ENCODE data around the gene TMEM108. TPM values are rescaled to one million over a fixed set of nuclear protein-coding genes. Genes with fewer than 3 reads are reported as not detected.

The TMEM108 gene
- polyA plus RNA-seq, 4 donors: 1.7 to 4.0 (median 2.6) TPM

GRCh38 chr3:133209871-133210550 is 171.8 kb downstream of the TMEM108 start:
- DNase-seq (ENCODE audit: low read depth in 4 of 4, low spot score in 2 of 4): no peak

GRCh38 chr3:133210656-133211055 is 172.5 kb downstream of the TMEM108 start:
- DNase-seq (ENCODE audit: low read depth in 4 of 4, low spot score in 2 of 4): no peak

DNA sequence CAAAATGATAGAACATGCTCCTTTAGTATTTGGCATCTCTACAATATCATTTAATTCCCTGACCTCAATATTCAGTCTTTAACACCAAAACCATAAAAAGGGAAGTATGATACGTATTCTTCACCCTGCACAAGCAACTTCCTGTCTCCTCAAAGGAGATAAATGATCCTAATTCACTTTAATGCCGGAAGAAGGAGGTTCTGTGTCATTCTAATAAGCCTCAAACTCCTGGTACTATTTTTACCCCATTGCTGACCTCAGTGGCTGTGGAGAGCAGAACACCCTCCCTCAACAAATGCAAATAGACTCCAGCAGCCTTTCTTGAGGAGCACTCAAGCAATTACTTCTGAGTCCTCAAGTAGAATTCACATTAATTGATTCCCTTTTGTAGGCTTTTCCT is 173.3 kb downstream of the TMEM108 start:
- DNase-seq (ENCODE audit: low read depth in 4 of 4, low spot score in 2 of 4): no peak

DNA sequence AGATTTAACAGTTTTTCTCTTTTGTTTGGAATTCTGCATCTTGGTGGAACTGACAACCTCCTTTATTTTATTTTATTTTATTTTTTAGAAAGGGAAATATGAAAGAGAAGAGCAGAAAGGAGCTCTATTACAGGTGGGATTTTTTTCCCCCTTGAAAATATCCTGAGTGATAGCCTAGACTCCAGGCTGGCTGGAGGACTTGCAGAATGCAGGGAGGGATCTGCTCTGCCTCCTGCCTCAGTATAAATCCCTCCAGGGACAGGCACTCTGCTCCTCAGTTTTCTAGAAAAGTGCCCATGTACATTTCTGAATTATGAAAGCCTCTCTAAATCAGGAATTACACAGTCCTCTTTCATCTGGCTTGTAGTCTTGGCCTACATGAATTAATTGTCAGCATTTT is 173.7 kb downstream of the TMEM108 start:
- DNase-seq (ENCODE audit: low read depth in 4 of 4, low spot score in 2 of 4): no peak

GRCh38 chr3:133213937-133214336 is 175.7 kb downstream of the TMEM108 start:
- DNase-seq (ENCODE audit: low read depth in 4 of 4, low spot score in 2 of 4): no peak

GRCh38 chr3:133227813-133228212 is 189.6 kb downstream of the TMEM108 start:
- DNase-seq (ENCODE audit: low read depth in 4 of 4, low spot score in 2 of 4): no peak

GRCh38 chr3:133230195-133230594 is 192.0 kb downstream of the TMEM108 start:
- no peak for DNase-seq (ENCODE audit: low read depth in 4 of 4, low spot score in 2 of 4)

DNA sequence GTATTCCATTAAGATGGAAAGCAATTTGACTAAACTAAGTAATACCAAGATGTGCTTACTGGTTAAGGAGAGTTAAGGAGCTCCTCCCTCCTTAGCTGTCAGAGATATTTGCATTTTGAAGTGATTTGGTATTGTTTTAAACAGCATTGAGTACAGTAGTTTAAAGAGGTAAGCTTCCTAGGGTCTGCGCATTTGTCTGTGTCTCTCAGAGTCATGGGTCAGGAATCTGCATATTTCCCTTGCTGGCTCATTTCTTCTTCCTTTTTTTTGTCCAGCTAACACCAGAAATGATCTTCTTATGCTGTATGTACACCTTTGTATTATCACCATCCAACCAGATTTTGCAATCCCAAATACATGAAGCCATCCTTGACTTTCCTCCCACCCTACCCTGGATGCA is 198.7 kb downstream of the TMEM108 start:
- DNase-seq (ENCODE audit: low read depth in 4 of 4, low spot score in 2 of 4): no peak

- no peak for DNase-seq (ENCODE audit: low read depth in 4 of 4, low spot score in 2 of 4)
Measured at GRCh38 chr3:133237380-133237779, 199.2 kb downstream of the TMEM108 start.

DNA sequence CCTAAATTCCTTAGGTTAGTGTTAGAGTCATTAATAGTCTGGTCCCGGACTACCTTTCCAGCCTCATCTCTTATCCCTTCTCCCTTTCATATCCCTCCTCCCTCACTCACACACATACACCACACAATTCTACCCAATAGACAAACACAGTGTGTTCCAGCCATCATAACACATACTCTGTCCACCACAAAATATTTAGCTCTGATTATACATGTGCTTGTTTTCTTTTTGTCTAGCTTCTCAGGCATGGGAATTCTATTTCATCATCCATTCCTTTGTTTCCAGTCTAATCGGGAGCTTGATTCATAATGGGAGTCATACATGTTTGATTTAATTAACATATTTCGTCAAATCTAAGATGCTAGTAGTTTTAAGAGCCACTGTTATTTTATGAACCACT is 199.8 kb downstream of the TMEM108 start:
- DNase-seq (ENCODE audit: low read depth in 4 of 4, low spot score in 2 of 4): no peak

DNA sequence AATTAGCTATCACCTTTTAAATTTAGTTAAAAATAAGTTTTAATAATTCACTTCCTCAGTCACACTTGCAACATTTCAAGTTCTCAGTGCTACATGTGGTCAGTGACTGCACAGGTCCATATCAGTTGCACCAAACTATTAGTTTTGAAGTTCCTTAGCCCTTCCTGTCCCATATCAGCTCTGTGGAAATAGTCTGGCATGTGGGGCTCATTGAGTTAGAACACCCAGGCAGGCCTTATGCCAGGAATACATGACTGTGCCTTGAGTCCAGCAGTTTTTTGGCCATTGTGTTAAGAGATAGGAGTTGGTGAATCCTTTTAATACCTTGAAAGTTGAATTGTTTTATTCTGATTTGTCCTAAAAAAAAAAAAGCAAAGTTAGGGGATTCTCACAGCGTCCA is 207.9 kb downstream of the TMEM108 start:
- no peak for DNase-seq (ENCODE audit: low read depth in 4 of 4, low spot score in 2 of 4)

GRCh38 chr3:133246773-133247172 is 208.6 kb downstream of the TMEM108 start:
- no peak for DNase-seq (ENCODE audit: low read depth in 4 of 4, low spot score in 2 of 4)

- no peak for DNase-seq (ENCODE audit: low read depth in 4 of 4, low spot score in 2 of 4)
Measured at GRCh38 chr3:133248389-133248788, 210.2 kb downstream of the TMEM108 start.

DNA sequence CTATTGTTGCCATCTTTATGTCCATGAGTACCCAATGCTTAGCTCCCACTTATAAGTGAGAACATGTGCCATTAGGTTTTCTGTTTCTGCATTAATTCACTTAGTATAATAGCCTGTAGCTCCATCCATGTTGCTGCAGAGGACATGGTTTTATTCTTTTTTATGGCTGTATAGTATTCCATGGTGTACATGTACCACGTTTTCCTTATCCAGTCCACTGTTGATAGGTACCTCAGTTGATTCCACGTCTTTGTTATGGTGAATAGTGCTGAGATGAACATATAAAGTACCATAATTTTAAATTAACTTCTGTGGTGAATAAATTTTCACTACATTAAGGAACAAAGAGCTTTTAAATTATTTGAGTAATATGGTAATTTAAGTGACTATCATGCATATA is 211.3 kb downstream of the TMEM108 start:
- DNase-seq (ENCODE audit: low read depth in 4 of 4, low spot score in 2 of 4): no peak

DNA sequence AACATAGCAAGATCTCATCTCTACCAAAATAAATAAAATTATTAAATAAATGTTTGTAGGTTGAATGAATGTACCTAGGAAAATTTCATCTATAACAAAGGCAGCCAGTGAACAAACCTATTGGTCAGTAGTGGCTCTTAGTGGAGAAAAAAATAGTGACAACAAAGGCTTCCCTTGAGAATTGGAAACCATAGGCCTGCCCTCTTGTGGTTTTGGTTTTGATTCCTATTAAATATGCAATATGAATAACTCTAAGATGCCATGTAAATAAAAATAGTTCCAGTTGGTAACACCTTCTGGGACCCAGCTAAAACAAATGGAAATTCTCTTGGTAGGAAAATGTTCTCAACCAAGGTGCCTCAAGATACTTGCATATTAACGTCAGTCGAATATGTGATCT is 216.0 kb downstream of the TMEM108 start:
- DNase-seq (ENCODE audit: low read depth in 4 of 4, low spot score in 2 of 4): no peak

GRCh38 chr3:133254716-133255115 is 216.5 kb downstream of the TMEM108 start:
- no peak for DNase-seq (ENCODE audit: low read depth in 4 of 4, low spot score in 2 of 4)

DNA sequence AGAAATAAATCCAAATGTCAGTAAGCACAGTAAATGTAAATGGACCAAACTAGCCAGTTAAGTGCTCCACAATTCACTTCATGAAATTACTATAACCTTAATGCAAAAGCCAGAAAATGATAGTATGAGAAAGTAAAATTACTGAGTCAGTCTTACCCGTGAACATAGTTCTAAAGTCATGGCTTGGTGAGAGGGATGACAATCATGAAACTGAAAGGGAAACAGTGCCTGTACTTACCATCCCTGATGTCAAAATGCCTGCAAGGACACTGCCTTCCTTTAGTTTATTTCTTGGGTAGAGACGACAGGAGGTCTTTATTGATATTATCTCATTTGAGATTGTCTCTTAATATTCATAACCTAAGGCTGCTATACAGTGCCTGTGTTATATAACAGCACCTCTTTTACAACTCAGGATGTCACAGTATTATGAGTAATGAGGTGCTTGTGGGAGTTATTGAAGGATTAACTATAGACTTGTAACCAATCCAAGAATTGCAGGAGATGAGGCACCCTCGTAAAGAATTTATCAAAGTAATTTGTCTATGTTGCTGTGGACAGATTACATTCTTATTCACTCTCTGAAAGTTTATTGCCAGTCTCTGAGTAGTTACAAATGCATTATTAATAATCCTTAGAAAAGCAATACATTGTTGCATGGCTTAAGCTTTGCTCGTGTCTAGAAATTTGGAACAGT is 218.7 kb downstream of the TMEM108 start:
- no peak for DNase-seq (ENCODE audit: low read depth in 4 of 4, low spot score in 2 of 4)

DNA sequence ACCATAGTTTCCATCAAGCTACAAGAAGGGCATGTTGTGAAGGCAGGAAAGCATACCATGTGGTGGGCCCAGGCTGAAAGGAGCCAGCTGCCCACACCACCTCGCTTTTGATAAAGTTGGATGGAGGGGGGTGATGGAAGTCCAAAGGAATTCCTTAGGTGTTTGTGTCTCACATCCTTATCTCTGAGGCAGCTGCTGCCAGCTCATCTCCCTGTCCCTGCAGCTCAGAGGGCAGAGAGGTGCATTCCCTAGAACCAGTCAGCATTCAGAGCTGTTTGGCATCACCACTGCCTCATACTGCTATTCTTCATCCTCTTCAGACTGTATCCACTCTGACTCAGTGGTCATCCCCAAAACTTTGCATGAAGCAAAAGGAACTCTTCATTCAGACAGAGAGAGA is 220.2 kb downstream of the TMEM108 start:
- DNase-seq (ENCODE audit: low read depth in 4 of 4, low spot score in 2 of 4): no peak

- DNase-seq (ENCODE audit: low read depth in 4 of 4, low spot score in 2 of 4): no peak
Measured at GRCh38 chr3:133259767-133260166, 221.6 kb downstream of the TMEM108 start.

DNA sequence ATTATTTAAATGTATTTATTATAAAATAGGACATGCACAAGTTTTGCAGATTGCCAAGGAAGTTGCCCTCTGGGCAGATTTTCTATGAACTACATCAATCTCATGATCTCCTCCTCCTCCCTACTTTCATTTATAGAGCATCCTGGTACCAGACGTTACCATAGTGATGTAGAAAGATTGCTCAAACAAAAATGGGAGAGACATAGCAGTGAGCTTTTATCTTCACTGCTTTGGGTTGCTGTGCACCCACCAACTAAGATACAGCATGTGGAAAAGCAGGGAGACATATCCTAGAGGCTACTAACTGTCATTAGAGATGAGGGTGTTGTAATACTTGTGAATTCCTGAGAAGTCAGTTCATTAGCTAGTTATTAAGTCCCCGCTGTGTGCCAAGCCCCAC is 224.1 kb downstream of the TMEM108 start:
- DNase-seq (ENCODE audit: low read depth in 4 of 4, low spot score in 2 of 4): no peak

DNA sequence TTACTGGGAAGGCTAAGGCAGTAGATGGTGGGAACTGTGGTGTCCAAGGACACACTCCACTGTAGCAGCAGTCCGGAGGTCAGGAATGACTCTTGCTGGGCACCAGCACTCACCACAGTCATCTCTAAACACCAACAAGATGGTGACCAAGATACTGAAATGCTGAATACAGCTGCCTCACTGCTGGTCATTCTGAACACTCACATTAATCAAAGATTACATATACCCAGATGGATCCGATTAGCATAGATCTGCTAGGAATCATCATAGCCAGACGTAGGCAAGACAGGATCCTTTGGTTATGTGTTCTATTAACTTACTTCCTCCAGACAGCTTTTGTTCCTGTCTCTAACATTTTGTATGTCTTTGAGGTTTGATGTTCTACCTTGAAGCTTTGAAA is 226.7 kb downstream of the TMEM108 start:
- DNase-seq (ENCODE audit: low read depth in 4 of 4, low spot score in 2 of 4): no peak

- no peak for DNase-seq (ENCODE audit: low read depth in 4 of 4, low spot score in 2 of 4)
Measured at GRCh38 chr3:133268726-133269134, 230.5 kb downstream of the TMEM108 start.

Data from left renal cortex interstitium (tissue), 4 donors.